Measurements from ENCODE around the gene CHRNB4.

GRCh38 chr15:78636378-78636859 lies 4.6 kb downstream of the CHRNB4 start:
- TF ChIP-seq, protein P1, sequence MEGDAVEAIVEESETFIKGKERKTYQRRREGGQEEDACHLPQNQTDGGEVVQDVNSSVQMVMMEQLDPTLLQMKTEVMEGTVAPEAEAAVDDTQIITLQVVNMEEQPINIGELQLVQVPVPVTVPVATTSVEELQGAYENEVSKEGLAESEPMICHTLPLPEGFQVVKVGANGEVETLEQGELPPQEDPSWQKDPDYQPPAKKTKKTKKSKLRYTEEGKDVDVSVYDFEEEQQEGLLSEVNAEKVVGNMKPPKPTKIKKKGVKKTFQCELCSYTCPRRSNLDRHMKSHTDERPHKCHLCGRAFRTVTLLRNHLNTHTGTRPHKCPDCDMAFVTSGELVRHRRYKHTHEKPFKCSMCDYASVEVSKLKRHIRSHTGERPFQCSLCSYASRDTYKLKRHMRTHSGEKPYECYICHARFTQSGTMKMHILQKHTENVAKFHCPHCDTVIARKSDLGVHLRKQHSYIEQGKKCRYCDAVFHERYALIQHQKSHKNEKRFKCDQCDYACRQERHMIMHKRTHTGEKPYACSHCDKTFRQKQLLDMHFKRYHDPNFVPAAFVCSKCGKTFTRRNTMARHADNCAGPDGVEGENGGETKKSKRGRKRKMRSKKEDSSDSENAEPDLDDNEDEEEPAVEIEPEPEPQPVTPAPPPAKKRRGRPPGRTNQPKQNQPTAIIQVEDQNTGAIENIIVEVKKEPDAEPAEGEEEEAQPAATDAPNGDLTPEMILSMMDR (IDR thresholded peaks at IDR 0.05): no peak
- TF ChIP-seq POLR2A (IDR thresholded peaks at IDR 0.05): no peak
